OCI-LY1 (cell line): ENCODE measurements around the gene TXLNG.

ENCODE experiments used
- H2AFZ ChIP-seq: fragments of 200-600 bp; sonication (generic), shearing (Covaris generic); 2 replicates; pipeline ENCODE4 v1.6.0; 2014; ENCODE audit warnings: antibody characterized with exemption, mild to moderate bottlenecking, low read length
- H3F3A ChIP-seq: fragments of 200-600 bp; sonication (generic), shearing (Covaris generic); 2 replicates; pipeline ENCODE4 v1.6.0; 2014; ENCODE audit warnings: mild to moderate bottlenecking, antibody characterized with exemption, low read length, moderate library complexity; ENCODE audit not compliant: insufficient read depth
- H3K27ac ChIP-seq: fragments of 200-600 bp; sonication (generic); 2 replicates; pipeline ENCODE4 v1.5.1; 2014; ENCODE audit warnings: low read length, mixed run types, mild to moderate bottlenecking, low read depth; ENCODE audit not compliant: poor library complexity, severe bottlenecking
- H3K27me3 ChIP-seq: fragments of 200-600 bp; sonication (generic); 2 replicates; pipeline ENCODE4 v1.6.0; 2014; ENCODE audit warnings: antibody characterized with exemption, mild to moderate bottlenecking, low read length, moderate library complexity; ENCODE audit not compliant: insufficient read depth
- H3K36me3 ChIP-seq: fragments of 200-600 bp; sonication (generic); 2 replicates; pipeline ENCODE4 v1.6.1; 2014; ENCODE audit warnings: mild to moderate bottlenecking, antibody characterized with exemption, low read length, moderate library complexity, mixed read lengths; ENCODE audit not compliant: insufficient read depth
- H3K4me1 ChIP-seq: fragments of 200-600 bp; sonication (generic); 2 replicates; pipeline ENCODE4 v1.5.1; 2014; ENCODE audit warnings: mild to moderate bottlenecking, low read length, moderate library complexity; ENCODE audit not compliant: insufficient read depth, severe bottlenecking
- H3K4me2 ChIP-seq: fragments of 200-600 bp; sonication (generic), shearing (Covaris generic); 2 replicates; pipeline ENCODE4 v1.6.1; 2014; ENCODE audit warnings: low read length
- H3K4me3 ChIP-seq: fragments of 200-600 bp; sonication (generic); 2 replicates; pipeline ENCODE4 v1.5.1; 2014; ENCODE audit warnings: low read length, low read depth, mild to moderate bottlenecking, mixed read lengths; ENCODE audit not compliant: poor library complexity, severe bottlenecking
- H3K79me2 ChIP-seq: fragments of 200-600 bp; shearing (Covaris generic); 2 replicates; pipeline ENCODE4 v1.6.1; 2016; ENCODE audit warnings: mixed run types, low read length, mixed read lengths; ENCODE audit not compliant: insufficient read depth
- H3K9ac ChIP-seq: fragments of 200-600 bp; sonication (generic), shearing (Covaris generic); 2 replicates; pipeline ENCODE4 v1.6.1; 2014; ENCODE audit warnings: mild to moderate bottlenecking, low read length, mixed read lengths
- H3K9me2 ChIP-seq: fragments of 200-600 bp; sonication (generic), shearing (Covaris generic); 2 replicates; pipeline ENCODE4 v1.6.1; 2014; ENCODE audit warnings: low read depth, mild to moderate bottlenecking, low read length, mixed read lengths
- H3K9me3 ChIP-seq: fragments of 200-600 bp; shearing (Covaris generic); 2 replicates; pipeline ENCODE4 v1.6.1; 2014; ENCODE audit warnings: low read length, mixed read lengths
- H4K20me1 ChIP-seq: fragments of 200-600 bp; sonication (generic), shearing (Covaris generic); 2 replicates; pipeline ENCODE4 v1.6.0; 2016; ENCODE audit warnings: mild to moderate bottlenecking, low read length; ENCODE audit not compliant: insufficient read depth
- EZH2 ChIP-seq: fragments of 200-600 bp; sonication (generic), shearing (Covaris generic); IDR thresholded peaks from 2 replicates; pipeline ENCODE4 v1.8.0; 2017; ENCODE audit warnings: borderline replicate concordance, mixed run types, mild to moderate bottlenecking, antibody characterized with exemption, low read length, moderate library complexity, mixed read lengths
- TF ChIP-seq, protein P1 (sequence below): fragments of 200-600 bp; sonication (generic), shearing (Covaris generic); IDR thresholded peaks from 2 replicates; pipeline ENCODE4 v1.5.1; 2017; ENCODE audit warnings: mild to moderate bottlenecking, antibody characterized with exemption, low read length, moderate library complexity, mixed read lengths

The TXLNG gene

DNA sequence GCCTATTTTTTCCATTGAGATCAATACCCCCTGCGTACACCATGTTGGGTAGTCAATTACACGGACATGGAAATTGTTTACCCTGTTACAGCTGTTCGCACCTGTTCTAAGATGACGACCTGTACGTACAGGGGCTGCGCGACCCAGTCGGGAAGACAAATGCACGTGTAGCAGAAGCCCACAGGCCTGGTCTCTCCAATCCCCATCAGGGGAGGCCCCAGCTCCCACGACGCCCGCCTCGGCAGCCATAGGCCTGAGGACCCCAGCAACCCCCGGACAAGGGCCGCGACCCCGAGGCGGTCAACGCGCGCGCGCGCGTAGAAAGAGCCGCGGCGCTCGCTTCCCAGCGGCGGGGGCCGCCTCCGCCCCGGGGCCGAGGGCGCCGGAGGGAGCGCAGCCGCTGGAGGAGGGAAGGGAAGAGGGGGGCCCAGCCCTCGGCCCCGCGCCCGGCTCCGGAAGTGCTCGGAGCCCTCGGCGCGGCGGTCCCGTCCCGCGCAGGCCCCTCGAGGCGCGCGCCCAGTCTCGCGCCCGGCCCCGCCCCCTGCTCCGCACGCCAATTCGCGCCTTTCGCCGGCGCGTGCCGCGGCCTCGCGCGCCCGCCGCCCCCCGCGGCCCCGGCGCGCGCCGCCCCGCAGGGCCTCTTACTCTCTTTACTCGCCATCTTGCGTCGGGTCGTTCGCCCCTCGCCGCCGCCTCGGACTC is 83.3 kb downstream of the TXLNG start:
- Histone ChIP-seq H3K9ac (peak overlapping the region; percentile 100), H3K9me3 (no peaks in the 10 kb centered on the region), H3F3A (no peaks in the 10 kb centered on the region), H4K20me1 (no peaks in the 10 kb centered on the region; the same call in 1 of the 2 replicates), H3K36me3 (peaks cover 37% of the 10 kb centered on the region), H3K4me1 (peaks cover 64% of the 10 kb centered on the region), H3K4me3 (peak overlapping the region; percentile 96), H3K27ac (peak overlapping the region; percentile 93), H3K4me2 (peak overlapping the region; percentile 94), H3K79me2 (peaks cover 52% of the 10 kb centered on the region), H2AFZ (no peak overlapping the region), H3K27me3 (no peaks in the 10 kb centered on the region), H3K9me2 (no peaks in the 10 kb centered on the region)
- no peak for TF ChIP-seq EZH2
- TF ChIP-seq, protein P1, sequence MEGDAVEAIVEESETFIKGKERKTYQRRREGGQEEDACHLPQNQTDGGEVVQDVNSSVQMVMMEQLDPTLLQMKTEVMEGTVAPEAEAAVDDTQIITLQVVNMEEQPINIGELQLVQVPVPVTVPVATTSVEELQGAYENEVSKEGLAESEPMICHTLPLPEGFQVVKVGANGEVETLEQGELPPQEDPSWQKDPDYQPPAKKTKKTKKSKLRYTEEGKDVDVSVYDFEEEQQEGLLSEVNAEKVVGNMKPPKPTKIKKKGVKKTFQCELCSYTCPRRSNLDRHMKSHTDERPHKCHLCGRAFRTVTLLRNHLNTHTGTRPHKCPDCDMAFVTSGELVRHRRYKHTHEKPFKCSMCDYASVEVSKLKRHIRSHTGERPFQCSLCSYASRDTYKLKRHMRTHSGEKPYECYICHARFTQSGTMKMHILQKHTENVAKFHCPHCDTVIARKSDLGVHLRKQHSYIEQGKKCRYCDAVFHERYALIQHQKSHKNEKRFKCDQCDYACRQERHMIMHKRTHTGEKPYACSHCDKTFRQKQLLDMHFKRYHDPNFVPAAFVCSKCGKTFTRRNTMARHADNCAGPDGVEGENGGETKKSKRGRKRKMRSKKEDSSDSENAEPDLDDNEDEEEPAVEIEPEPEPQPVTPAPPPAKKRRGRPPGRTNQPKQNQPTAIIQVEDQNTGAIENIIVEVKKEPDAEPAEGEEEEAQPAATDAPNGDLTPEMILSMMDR: no peak

DNA sequence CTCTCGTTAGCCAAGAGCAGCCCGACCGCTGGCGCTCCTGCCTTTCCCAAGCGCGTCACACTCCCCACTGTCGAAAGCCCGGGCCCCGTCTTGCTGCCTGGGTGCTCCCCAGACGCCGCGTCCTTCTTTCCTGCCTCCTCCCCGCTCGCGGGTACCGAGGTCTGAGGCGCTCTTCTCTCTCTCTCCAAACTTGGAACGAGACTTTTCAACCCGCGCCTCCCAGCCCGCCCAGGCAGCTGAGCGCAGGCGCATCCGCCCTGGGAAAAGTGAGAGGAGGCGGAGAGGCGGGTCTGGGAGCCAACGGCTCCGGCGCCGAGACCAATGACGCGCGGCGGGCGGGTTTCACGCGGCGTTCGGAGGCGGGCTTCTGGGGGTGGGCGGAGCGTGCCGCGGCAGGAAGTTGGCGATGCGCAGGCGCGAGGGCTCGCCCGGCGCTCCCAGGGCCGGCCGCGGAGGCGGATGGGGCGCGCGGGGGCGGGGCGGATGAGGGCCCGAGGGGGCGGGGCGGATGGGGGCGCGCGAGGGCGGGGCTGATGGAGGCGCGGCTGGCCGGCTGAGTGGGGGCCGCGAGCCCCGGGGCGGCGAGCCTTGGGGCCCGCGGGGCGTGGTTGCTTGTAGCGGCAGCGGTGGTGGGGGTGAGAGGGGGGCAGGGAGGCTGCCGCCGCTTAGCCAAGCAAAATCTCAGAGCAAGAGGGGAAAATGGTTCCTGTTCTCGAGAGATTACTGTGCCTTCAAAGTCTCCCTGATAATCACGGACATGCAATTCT is 84.0 kb downstream of the TXLNG start, which contains the start of gene RBBP7:
Gene RBBP7 (minus strand): TSS at position 268 of the 767 bp plus-strand sequence. CDS start 309 bp downstream, outside the sequence.
- no peaks in the 10 kb centered on the region for H3K9me3 ChIP-seq
- H3F3A ChIP-seq: no peaks in the 10 kb centered on the region
- peak within 1 kb of the TSS; percentile 99 for H3K27ac ChIP-seq
- H3K27me3 ChIP-seq: no peaks in the 10 kb centered on the region
- H3K9me2 ChIP-seq: no peaks in the 10 kb centered on the region
- no peak for TF ChIP-seq EZH2
- TF ChIP-seq, protein P1: no peak
- H3K9ac ChIP-seq: peak within 1 kb of the TSS; percentile 100
- H3K4me2 ChIP-seq: peak within 1 kb of the TSS; percentile 94
- H3K79me2 ChIP-seq: peaks cover 45% of the 10 kb centered on the region
- no peaks in the 10 kb centered on the region; the same call in 1 of the 2 replicates for H4K20me1 ChIP-seq
- peaks cover 34% of the 10 kb centered on the region for H3K36me3 ChIP-seq
- no peak within 1 kb of the TSS for H2AFZ ChIP-seq
- H3K4me3 ChIP-seq: peak within 1 kb of the TSS; percentile 96
- peaks cover 71% of the 10 kb centered on the region for H3K4me1 ChIP-seq

DNA sequence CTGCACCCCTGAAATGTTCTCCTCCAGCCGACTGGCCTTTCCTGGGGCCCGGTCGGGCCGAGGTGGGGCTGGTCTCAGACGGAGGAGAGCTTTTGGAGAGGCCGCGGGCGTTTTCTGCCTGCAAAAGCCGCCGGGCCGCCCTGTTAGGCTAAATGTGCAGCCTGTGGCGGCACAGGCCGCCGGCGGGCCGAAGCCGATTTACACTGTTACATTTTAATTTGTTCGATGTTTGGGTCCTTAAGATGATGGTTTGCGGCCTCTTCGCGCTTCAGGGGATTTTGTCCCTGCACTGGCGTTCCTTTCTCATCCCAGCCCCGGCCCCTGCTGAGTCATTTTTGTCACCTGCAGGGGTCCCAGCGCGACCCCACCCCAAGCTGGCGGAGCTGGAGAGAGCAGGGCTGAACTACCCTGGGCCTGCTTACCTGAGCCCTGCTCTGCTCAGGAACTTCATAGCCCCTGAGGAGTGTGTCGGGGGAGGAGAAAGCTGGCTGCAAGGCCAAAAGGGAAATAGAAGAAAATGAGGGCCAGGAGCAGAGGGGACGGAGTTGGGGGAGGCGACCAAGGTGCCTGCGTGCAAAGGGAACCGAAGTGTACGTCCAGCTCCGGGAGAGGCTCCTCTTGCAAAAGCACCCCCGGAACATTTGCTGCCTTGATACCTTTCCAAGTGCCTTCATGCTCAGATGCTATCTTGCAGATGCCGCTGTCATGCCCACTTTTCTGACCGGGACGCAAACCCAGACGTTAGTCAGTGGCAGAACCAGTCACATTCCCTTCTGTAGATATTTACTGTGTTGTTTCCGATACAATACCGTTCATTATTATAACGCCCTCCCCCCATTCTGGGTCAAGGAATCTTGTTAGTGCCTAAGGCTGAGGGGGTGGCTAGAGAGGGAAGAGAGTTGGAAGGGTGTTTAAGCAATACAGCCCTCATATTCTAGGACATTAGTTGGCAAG is 84.9 kb downstream of the TXLNG start:
- H3K27ac ChIP-seq: peak overlapping the region; percentile 99
- H2AFZ ChIP-seq: no peak overlapping the region
- H3K4me1 ChIP-seq: peaks cover 77% of the 10 kb centered on the region
- peak overlapping the region; percentile 63 for H3K4me3 ChIP-seq
- H3K9me2 ChIP-seq: no peaks in the 10 kb centered on the region
- H3K9me3 ChIP-seq: no peaks in the 10 kb centered on the region
- peaks cover 27% of the 10 kb centered on the region for H3K36me3 ChIP-seq
- H3F3A ChIP-seq: no peaks in the 10 kb centered on the region
- peaks cover 36% of the 10 kb centered on the region for H3K79me2 ChIP-seq
- H3K4me2 ChIP-seq: peak overlapping the region; percentile 85
- no peaks in the 10 kb centered on the region for H3K27me3 ChIP-seq
- peak overlapping the region; percentile 88 for H3K9ac ChIP-seq
- H4K20me1 ChIP-seq: no peaks in the 10 kb centered on the region; the same call in 1 of the 2 replicates
- TF ChIP-seq, protein P1: no peak
